HG03432 (cell line): ENCODE measurements around the gene LIMK1.
"Not testable (repeated sequence)": the region's sequence is repeated elsewhere in the genome, so short reads cannot be mapped to it uniquely, and the experiment has no call there.

Experiments
- ATAC-seq: cut with Tn5 transposase; IDR thresholded peaks from one replicate; pipeline ENCODE4 v1.9.1; 2021; ENCODE audit warnings: mild to moderate bottlenecking, moderate library complexity; ENCODE audit not compliant: unreplicated experiment

Gene LIMK1

GRCh38 chr7:74119831-74120230 is 36.2 kb downstream of the LIMK1 start:
- ATAC-seq, result no peak

- no peak for ATAC-seq
Observed at GRCh38 chr7:74121401-74122249, 38.0 kb downstream of the LIMK1 start.

- ATAC-seq, result not testable (repeated sequence)
Observed at GRCh38 chr7:74123892-74124291, 40.3 kb downstream of the LIMK1 start.

- no peak for ATAC-seq
Observed at GRCh38 chr7:74126220-74126880, 42.7 kb downstream of the LIMK1 start.

GRCh38 chr7:74129887-74130286 is 46.3 kb downstream of the LIMK1 start:
- ATAC-seq, result no peak

GRCh38 chr7:74130518-74130917 is 46.9 kb downstream of the LIMK1 start:
- no peak for ATAC-seq

- no peak for ATAC-seq
Observed at GRCh38 chr7:74134117-74134620, 50.6 kb downstream of the LIMK1 start.

- ATAC-seq, result no peak
Observed at GRCh38 chr7:74138334-74138867, 54.8 kb downstream of the LIMK1 start.

- ATAC-seq, result no peak
Observed at GRCh38 chr7:74138945-74139843, 55.6 kb downstream of the LIMK1 start.

- ATAC-seq, result no peak
Observed at GRCh38 chr7:74141705-74142104, 58.1 kb downstream of the LIMK1 start.

GRCh38 chr7:74143383-74143782 is 59.8 kb downstream of the LIMK1 start:
- no peak for ATAC-seq

- ATAC-seq, result no peak
Observed at GRCh38 chr7:74148491-74148890, 64.9 kb downstream of the LIMK1 start.

- no peak for ATAC-seq
Observed at GRCh38 chr7:74149071-74149470, 65.5 kb downstream of the LIMK1 start.

- ATAC-seq, result no peak
Observed at GRCh38 chr7:74149603-74150002, 66.0 kb downstream of the LIMK1 start.

- no peak for ATAC-seq
Observed at GRCh38 chr7:74153736-74154135, 70.1 kb downstream of the LIMK1 start.

GRCh38 chr7:74155810-74156395 is 72.3 kb downstream of the LIMK1 start:
- no peak for ATAC-seq

- no peak for ATAC-seq
Observed at GRCh38 chr7:74157605-74158004, 74.0 kb downstream of the LIMK1 start.

GRCh38 chr7:74164985-74165456 is 81.4 kb downstream of the LIMK1 start:
- no peak for ATAC-seq

- ATAC-seq, result no peak
Observed at GRCh38 chr7:74165867-74166593, 82.4 kb downstream of the LIMK1 start.

- not testable (repeated sequence) for ATAC-seq
Observed at GRCh38 chr7:74167324-74167723, 83.7 kb downstream of the LIMK1 start.
